Left lobe of liver (tissue), 2 donors: ENCODE measurements around the gene TMEM95. TPM values are rescaled to one million over a fixed set of nuclear protein-coding genes. Genes with fewer than 3 reads are reported as not detected.

Experiments used
- ATAC-seq: fragments of 200-7000 bp; cut with Tn5 transposase; one replicate; pipeline ENCODE4 v1.9.1; 2020; ENCODE audit warnings: mild to moderate bottlenecking, moderate library complexity
- DNase-seq: peaks from one replicate; pipeline ENCODE4 v3.0.0-alpha.2; 2020; ENCODE audit warnings: low spot score
- total RNA-seq: library from RNA; stranded (reverse); gene quantifications from one replicate; pipeline ENCODE4 v1.2.1, GENCODE V29; 2021
- donor health status: DM: no; HTN: no; CAD: no; lungs with moderate emphysema.
- donor health status: DM: no; HTN: yes; CAD: no.

TMEM95 gene
- total RNA-seq, result not detected

GRCh38 chr17:7355053-7355452, at the start of gene TMEM95:
Gene TMEM95 (plus strand): TSS chr17:7355156. CDS start chr17:7355205, 49 bp downstream.
- DNase-seq (peak; percentile 49), ATAC-seq (no peak)

DNA sequence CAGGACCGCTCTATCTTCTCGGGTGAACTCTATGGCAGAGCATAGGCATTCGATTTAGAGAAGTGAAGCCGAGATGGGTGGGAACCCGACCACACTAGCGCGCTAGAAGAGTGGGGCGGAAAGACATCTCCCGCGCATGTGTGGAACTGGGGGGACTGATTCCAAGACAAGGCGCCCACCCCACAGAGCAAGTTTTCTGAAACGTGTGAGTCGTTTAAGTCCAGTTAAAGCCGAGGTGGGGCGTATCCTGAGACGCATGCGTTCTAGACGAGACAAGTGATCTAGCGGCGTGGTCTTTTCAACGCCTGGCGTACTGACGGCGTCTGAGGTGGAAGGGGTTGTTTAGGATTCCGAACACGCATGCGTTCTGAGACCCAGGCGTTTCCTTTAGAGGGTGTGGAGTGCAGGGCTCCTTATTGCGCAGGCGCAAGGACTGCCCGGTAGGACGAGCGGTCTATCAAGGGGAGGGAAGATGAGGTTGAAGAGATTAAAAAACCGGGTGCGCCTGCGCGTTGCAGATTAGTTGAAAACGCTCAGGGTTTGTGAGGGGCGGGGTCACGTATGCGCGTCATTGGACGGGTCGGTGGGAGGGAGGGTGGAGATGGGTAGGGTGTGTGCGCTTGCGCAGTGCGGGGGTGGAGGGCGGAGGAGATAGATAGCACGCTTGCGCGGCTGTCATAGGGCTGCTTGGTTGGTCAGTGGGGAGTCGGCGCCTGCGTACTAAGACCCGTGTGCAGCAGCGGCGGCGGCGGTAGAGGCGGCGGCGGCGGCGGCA, 47.9 kb upstream of the TMEM95 start, which contains the start of gene EIF5A:
TSS of gene EIF5A (plus strand) at position 718 of the 775 bp plus-strand sequence. CDS start 2,008 bp downstream, outside the sequence.
- DNase-seq (peak; percentile 100), ATAC-seq (peak; percentile 84)

DNA sequence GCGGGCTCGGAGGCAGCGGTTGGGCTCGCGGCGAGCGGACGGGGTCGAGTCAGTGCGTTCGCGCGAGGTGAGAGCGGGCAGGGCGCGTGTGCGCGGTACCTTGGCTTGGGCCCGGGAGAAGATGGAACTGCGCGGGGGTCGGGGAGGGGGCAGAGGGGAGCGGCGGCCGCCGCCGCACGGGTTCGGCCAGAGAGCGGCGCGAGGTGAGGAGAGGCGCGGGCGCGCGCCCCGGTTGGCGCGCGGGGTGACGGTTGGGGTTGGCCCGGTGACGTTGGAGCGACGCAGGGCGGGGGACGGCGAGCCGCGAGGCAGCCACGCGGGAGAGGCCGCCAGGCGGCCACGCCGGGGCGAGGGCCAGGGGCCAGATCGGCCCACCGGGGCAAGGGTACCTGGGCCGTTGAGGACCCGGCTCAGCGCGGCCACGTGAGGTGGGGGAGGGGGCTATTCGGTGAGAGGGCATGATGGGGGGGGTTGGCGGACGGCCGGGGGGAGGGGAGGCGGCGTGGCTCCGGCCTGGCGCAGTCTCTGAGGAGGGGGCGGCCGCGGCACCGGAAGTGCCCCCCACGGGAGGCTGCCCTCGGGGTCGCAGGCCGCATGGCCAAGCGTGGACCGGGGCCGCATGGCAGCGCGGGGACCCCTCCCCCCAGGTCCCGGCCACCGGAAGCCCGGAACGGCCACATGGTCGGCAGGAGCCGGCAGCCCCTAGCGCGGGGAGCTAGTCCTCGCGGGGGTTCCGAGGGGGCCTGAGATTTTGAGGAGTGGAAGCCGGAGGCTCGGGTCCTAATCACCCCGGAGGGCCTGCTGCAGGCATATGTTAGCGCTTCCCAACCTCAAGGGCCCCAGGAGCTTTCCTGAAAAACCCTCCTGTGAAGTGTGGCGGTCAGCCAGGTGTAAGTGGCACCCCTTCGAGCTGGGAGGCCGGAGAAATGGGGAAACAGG, 47.0 kb upstream of the TMEM95 start:
- peak; percentile 11 for ATAC-seq
- peak; percentile 64 for DNase-seq

DNA sequence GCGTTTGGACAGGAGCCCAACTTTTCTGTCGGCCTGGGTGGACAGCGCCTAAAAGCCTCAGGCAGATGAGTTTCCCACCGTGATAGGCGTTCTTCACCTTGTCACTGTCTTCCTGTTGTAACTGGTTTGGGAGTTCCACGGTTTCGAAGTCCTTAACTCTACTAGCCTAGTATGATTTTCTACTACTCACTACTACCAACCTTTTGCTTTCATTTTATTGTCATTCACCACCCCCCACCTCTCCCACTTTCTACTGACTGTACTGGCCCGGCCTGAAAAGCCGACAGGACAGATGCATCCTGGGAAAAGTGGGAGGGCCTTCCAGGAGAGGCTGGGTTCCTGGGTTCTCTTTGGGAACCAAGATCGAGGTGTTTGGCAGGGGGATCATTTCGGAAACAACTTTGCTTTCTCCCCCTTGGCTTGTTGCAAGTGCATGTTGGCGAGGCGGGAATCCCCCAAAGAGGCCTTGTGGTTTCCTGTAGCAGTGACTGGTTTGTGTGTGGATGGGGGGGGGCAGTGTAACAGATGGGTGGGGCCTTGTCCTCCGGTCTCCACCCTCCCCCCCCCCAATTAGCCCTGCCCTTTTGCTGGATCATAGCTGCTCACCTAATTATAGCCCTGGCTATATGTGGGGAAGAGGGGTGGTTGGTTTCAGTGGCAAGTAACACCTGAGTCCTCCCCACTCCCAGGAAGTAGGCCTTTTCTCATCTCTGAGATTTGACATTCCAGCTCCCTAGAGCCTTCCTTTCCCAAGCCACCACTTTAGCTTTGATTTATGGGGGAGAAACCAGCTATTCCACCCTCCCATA, 46.1 kb upstream of the TMEM95 start:
- DNase-seq (peak; percentile 80), ATAC-seq (peak; percentile 49)

DNA sequence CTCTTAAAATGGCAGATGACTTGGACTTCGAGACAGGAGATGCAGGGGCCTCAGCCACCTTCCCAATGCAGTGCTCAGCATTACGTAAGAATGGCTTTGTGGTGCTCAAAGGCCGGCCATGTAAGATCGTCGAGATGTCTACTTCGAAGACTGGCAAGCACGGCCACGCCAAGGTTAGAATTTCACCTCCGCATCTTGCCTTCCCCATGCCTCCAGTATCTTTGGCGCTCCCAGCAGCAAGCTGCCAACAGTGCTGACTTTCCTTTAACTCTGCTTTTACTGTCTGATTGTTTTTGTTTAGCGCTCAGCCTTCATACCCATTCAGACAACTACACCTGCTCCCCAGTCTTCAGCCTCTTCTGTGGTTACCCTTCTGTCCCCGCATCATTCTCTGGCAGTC, 45.3 kb upstream of the TMEM95 start:
- DNase-seq, result no peak
- ATAC-seq, result no peak

DNA sequence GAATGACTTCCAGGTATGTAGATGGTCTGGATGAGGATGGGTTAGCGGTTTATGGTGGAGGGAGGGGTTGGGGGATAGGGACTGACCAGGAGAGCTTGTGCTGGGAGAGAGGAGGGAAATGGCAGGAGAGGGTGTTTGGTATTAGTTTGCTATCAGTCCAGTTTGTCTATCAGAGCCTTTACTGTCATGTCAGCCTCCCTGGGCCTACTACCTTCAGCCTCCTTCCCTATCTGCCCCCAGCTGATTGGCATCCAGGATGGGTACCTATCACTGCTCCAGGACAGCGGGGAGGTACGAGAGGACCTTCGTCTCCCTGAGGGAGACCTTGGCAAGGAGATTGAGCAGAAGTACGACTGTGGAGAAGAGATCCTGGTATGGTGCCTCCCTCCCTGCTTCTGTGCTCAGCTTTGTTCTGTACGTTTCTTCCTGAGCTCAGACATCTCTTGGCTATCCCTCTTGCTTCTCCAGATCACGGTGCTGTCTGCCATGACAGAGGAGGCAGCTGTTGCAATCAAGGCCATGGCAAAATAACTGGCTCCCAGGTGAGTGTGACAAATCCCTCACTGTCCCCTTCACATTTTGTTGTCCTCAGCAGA, 43.7 kb upstream of the TMEM95 start:
- DNase-seq, result no peak
- no peak for ATAC-seq

GRCh38 chr17:7312432-7313087, 42.4 kb upstream of the TMEM95 start:
- ATAC-seq, result no peak

GRCh38 chr17:7313088-7313889, 41.7 kb upstream of the TMEM95 start:
- no peak for ATAC-seq
- no peak for DNase-seq

More at GRCh38 chr17:7312432-7313087, 42.4 kb upstream of the TMEM95 start:
- no peak for DNase-seq

GRCh38 chr17:7313890-7314718, 40.9 kb upstream of the TMEM95 start:
- ATAC-seq (no peak), DNase-seq (no peak)

DNA sequence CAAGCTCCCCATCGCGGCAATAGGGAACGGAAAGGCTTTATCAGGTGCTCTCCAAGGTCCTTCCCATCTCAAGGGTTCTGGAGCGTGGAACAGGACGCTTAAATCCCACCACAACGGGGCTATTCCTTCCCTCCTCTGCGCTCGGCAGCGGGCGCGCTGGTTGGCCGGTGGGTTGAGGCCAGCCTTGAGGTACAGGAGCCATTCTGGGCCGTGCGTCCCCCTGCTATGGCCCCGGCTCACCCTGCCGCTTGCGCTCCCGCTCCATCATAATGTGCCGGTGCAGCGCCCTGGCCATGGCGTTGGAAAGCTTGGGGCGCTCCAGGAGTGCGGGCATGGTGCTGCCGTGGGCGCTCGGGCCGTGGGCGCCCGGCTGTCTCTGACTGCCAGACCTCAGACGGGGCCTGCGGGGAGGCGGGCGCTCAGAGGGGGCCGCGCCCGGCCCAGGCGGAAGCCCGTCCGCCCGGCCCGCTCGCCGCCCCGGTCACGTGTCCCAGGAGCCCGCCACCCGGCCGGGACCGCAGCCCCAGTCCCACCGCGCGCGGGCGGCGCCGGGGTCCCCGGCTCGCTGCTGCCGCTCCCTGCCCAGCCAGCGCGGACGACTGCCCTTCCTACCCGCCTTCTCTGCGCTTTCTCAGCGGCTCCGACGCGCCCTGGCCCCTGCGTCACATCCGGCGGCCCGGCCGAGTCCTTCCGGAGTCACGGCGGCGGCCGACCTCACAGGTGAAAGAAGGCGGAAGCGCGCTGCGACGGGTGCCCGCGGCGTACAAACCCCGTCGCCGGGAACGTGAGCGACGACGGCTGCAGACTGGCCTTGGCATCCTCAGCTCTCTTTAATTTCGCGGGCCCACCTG, 40.0 kb upstream of the TMEM95 start, which contains the start of gene GPS2:
TSS of gene GPS2 (minus strand) at position 642 of the 851 bp plus-strand sequence. CDS start at position 334, 308 bp downstream.
- ATAC-seq, result peak; percentile 89
- DNase-seq, result peak; percentile 95

DNA sequence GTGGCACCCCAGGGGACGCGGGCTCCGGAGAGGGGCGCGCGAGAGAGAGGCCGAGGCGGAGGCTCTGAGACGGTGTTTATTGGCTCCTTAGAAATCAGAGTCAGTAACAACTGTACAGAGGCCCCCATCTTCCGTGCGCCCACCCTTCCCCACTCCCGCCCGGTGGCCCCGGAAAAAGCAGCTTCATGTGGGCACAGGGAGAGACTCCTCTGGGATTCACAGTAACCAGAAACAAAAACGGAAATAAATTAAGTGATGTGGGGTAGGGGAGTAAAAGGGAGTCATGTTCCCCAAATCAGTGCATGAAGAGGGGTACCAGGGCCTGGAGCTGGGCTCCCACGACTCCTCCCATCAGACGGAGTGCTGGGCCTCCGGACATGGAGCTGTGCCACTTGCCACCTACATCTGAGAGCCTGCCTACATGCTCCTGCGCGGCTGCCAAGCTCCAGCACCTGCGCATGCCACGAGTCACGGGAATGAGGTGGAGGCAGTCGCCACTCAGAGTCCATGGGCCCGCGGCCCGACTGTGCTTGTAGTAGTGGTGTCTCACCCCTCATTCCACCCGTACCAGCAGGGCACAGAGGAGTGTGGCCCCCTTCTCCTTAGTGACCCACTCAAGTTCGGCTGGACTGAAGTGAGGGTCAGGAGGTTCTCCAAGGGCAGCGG, 39.3 kb upstream of the TMEM95 start:
- DNase-seq (peak; percentile 64), ATAC-seq (peak; percentile 35)

- DNase-seq, result no peak
- no peak for ATAC-seq
Observed at GRCh38 chr17:7317161-7317803, 37.7 kb upstream of the TMEM95 start.

DNA sequence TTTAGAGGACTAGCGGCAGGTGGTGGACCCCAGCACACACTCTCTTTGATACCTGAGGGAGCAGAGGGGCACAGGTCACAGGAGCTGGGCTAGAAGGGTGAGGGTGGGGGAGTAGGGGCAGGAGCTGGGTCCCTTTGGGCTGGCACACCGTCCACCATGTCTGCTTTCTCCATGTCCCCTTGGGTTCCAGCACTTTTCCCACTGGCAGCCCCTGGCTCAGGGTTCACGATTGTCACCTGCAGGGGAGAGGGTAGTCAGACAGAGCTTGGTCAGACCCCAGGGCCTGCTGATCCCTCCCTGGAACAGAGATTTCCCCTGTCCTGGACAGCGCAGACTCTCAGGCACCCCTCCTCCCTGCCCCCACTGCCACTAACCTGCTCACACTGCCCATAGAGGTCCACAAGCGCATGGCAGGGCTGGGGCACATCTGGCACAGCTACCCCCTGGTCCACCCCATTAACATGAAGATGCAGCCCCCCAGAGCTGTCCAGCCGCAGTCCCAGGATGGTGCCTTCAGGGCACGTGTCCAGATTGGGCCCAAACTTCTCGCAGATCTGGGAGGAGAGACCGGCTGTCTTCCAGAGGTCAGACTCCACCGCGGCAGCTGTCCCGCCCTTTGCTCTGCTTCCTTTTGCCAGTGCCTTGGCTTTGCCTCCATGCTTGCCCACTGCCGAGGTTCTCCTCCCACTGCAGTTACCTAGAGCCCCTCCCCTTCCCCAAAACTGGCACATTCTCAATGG, 36.7 kb upstream of the TMEM95 start:
- DNase-seq, result no peak
- ATAC-seq, result no peak

DNA sequence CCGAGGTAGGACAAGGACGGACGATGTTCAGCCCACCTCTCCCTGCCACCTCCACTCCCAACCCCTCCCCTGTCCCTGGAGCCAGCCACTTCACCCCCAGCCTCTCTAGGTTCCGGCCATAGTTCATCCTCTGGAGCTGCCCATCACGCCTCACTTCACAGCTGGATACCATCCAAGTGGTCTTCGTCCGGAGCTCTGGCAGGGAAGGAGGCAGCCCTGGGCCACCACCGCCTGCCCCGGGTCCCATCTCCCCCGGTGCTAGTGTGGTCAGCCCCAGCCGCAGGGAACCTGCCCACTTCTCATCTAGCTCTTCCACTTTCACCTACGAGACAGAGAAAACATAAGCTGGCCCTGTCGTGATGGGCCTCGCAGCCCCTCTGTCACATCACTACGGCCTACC, 33.5 kb upstream of the TMEM95 start:
- ATAC-seq (no peak), DNase-seq (no peak)

DNA sequence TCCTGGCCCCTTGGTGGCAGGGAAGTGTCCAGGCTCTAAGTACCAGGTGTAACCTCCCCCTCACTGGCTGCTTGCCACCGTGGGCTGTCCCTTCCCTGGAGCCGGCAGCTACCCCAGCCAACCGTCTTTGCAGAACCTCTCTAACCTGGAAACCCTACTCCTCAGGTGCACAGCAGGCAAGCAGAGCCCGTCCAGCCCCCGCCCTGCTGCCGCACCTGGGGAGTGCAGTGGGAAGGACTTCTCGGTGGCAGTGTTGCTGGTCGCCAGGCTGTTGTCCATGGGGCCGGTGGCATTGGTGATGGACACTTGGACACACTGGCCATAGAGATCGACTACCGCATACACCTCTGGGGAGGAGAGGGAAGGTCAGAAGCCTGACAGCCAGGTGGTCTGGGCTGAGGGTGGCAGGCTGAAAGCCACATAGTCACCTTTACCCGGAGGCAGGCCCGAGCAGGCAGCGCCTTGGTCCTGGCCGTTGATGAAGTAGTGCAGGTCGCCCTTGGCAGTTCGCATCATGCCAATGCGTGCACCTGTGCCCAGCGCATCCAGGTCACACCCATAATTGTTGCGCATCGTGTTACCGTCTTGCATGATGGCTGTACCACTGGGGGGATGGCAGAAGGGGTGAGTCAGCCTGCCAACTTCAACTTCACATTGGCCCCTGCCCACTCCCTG, 32.3 kb upstream of the TMEM95 start:
- DNase-seq (no peak), ATAC-seq (no peak)
